OCI-LY1 (cell line): ENCODE measurements around the gene KLHL6.

Experiments used
- EZH2 ChIP-seq: fragments of 200-600 bp; sonication (generic), shearing (Covaris generic); IDR thresholded peaks from 2 replicates; pipeline ENCODE4 v1.8.0; 2017; ENCODE audit warnings: borderline replicate concordance, mixed run types, mild to moderate bottlenecking, antibody characterized with exemption, low read length, moderate library complexity, mixed read lengths
- TF ChIP-seq, protein P1 (sequence below): fragments of 200-600 bp; sonication (generic), shearing (Covaris generic); IDR thresholded peaks from 2 replicates; pipeline ENCODE4 v1.5.1; 2017; ENCODE audit warnings: mild to moderate bottlenecking, antibody characterized with exemption, low read length, moderate library complexity, mixed read lengths

- TF ChIP-seq, protein P1, sequence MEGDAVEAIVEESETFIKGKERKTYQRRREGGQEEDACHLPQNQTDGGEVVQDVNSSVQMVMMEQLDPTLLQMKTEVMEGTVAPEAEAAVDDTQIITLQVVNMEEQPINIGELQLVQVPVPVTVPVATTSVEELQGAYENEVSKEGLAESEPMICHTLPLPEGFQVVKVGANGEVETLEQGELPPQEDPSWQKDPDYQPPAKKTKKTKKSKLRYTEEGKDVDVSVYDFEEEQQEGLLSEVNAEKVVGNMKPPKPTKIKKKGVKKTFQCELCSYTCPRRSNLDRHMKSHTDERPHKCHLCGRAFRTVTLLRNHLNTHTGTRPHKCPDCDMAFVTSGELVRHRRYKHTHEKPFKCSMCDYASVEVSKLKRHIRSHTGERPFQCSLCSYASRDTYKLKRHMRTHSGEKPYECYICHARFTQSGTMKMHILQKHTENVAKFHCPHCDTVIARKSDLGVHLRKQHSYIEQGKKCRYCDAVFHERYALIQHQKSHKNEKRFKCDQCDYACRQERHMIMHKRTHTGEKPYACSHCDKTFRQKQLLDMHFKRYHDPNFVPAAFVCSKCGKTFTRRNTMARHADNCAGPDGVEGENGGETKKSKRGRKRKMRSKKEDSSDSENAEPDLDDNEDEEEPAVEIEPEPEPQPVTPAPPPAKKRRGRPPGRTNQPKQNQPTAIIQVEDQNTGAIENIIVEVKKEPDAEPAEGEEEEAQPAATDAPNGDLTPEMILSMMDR = no peak
- TF ChIP-seq EZH2 = no peak
Observed at GRCh38 chr3:183464480-183464879, 91.0 kb downstream of the KLHL6 start.
